GM19452 (cell line): ENCODE results near the gene ANKRD16.
"Not testable (repeated sequence)": the region's sequence is repeated elsewhere in the genome, so short reads cannot be mapped to it uniquely, and the experiment has no call there.

ENCODE experiments used
- ATAC-seq: cut with Tn5 transposase; IDR thresholded peaks from one replicate; pipeline ENCODE4 v1.9.1; 2021; ENCODE audit not compliant: unreplicated experiment

Gene ANKRD16

DNA sequence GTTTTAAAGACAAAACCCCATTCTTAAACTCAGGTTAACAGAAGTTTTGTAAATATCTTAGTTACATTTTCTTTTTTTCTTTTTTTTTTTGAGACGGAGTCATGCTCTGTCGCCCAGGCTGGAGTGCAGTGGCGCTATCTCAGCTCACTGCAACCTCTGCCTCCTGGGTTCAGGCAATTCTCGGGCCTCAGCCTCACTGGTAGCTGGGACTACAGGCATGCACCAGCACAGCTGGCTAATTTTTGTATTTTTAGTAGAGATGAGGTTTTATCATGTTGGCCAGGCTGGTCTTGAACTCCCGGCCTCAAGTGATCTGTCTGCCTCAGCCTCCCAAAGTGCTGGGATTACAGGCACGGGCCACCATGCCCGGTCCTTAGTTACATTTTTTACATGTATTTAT is 12.7 kb downstream of the ANKRD16 start:
- ATAC-seq: not testable (repeated sequence)

DNA sequence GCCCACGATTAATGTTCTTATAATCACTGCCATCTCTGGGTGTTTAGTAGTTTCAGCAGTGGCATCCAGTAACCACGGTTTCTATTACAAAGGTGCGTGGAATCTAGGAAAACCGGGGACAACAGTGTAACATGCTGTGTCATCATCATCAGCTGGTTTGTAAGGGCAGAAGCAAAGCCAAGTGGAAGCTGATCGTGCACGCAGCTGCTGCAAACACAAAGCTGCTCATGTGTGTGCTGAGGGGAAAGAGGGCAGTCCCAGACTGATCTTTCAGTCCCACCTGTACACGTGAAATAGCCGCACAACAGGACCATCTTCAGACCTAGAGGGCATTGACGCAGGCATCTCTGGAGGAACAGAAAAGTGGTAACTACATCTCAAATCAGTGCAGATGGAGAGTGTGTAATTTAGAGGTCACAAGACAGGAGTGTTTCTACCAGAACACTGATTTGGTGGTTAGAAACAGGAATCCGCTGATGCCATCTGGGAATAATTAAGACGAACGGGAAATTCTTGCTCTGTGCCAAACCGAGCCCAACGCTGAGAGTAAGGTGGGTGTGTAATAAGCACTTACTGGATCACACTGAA is 13.4 kb downstream of the ANKRD16 start:
- ATAC-seq: no peak

DNA sequence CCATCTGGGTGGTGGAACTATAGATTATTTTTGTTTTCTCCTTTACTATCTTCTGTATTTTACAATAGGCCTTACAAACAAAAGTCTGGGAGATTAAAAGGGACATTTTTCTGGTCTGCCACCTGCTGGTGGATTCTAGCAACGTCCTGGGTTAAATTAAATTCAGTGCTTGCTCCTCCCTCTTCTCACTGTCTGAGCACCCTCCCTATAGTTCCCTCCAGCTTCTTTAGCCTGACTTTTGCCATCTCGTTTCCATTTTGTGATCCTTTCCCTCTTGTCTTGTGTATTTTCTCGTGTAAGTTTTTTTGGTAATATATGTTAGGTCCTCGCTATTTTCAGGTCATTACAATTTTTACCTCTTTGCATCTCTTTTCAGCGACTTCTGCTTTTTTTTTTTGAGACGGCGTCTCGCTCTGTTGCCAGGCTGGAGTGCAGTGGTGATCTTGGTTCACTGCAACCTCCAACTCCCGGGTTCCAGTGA is 16.1 kb downstream of the ANKRD16 start:
- ATAC-seq: peak; percentile 84

DNA sequence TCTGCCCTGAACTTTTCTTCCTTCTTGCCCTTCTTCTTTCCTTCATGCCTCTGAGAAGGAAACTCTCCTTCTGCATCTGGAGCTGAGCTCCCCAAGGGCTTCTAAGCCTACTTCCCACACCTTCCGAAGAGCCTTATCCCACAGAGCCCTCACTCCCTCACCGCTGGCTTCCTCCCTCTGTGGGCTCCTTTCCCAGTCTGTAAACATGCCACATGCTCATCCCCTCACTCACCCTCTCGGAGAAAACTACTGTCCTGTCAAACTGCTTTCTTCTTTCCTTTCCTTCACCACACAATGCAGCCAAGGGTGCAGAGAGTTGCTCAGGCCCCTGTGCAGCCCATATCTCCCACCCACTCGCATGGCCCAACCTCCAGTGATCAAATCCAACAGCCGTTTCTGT is 18.1 kb downstream of the ANKRD16 start:
- no peak for ATAC-seq

DNA sequence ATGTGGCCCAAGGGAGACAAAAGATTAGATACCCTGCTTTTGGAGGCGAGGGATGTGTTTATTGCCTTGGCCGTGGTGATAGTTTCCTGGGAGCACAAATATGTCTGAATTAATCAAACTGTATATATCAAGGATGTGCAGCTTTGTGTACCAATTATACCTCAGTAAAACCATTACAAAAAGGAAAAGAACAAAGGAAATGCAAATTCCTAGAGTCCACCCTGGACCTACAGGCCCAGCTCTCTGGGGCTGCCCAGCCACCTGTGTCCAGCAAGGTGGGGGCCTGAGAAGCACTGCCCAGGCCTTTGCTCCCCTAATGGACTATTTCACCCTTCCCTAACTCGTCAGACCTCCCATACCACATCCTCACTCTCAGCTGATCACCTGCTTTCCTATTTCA is 20.5 kb downstream of the ANKRD16 start:
- no peak for ATAC-seq

DNA sequence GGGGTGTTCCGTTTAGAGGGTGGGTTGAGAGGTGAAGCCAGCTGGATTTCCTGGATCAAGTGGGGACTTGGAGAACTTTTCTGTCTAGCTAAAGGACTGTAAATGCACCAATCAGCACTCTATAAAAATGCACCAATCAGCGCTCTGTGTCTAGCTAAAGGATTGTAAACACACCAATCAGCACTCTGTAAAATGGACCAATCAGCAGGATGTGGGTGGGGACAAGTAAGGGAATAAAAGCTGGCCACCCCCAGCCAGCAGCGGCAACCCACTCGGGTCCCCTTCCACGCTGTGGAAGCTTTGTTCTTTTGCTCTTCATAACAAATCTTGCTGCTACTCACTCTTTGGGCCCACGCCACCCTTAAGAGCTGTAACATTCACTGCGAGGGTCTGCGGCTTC is 21.3 kb downstream of the ANKRD16 start:
- not testable (repeated sequence) for ATAC-seq

DNA sequence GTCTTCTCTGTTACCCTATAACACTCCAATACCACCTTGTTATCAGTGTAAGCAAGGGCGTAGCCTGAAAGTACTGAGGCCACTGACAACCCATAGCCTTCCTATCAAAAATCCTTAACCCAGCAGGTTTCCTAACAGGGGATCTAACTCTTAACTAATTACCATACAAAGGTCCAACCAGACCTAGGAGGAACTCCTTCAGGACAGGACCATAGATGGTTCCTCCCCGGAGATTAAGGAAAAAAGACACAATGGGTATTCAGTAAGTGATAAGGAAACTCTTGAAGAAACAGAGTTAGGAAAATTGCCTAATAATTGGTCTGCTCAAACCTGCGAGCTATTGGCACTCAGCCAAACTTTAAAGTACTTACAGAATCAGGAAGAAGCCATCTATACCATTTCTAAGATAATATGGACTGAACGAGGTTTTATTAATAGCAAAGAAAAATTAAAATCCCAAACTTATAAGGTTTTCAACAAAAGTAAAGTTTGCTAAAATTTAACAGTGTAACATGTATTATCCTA is 22.5 kb downstream of the ANKRD16 start:
- not testable (repeated sequence) for ATAC-seq

DNA sequence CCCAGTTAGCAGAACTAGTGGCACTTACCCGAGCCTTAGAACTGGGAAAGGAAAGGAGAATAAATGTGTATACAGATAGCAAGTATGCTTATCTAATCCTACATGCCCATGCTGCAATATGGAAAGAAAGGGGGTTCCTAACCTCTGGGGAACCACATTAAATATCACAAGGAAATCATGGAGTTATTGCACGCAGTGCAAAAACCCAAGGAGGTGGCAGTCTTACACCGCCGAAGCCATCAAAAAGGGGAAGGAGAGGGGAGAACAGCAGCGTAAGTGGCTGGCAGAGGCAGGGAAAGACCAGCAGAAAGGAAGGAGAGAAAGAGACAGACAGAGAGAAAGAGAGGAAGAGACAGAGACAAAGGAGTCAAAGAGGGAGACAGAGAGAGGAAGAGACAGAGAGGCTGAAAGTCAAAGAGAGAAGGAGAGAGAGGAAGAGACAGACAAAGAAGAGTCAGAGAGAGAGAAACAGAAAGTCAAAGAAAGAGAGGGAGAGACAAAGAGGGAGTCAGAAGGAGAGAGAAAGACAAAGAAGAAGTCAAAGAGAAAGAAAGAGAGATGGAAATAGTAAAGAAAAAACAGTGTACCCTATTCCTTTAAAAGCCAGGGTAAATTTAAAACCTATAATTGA is 23.1 kb downstream of the ANKRD16 start:
- not testable (repeated sequence) for ATAC-seq

DNA sequence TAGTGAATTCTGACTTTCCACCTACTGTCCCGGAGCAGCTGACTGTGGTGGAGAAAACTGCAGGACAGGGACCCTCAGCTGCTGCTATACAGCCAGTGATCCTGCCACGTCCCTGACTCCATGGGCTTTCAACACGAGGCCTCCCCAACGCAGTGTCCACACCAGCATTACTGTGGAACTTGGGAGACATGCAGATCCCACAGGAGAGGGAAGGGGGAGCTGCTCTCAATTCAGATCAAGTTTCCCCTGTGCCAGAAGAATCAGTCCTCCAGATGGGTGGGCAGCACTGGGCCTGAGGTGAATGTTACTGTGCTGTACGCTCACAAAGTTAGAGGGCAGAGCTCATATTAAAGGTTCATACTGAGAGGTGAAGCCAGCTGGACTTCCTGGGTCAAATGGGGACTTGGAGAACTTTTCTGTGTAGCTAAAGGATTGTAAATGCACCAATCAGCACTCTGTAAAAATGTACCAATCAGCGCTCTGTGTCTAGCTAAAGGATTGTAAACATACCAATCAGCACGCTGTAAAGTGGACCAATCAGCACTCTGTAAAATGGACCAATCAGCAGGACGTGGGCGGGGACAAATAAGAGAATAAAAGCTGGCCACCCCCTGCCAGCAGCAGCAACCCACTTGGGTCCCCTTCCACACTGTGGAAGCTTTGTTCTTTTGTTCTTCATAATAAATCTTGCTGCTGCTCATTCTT is 26.6 kb downstream of the ANKRD16 start:
- not testable (repeated sequence) for ATAC-seq

DNA sequence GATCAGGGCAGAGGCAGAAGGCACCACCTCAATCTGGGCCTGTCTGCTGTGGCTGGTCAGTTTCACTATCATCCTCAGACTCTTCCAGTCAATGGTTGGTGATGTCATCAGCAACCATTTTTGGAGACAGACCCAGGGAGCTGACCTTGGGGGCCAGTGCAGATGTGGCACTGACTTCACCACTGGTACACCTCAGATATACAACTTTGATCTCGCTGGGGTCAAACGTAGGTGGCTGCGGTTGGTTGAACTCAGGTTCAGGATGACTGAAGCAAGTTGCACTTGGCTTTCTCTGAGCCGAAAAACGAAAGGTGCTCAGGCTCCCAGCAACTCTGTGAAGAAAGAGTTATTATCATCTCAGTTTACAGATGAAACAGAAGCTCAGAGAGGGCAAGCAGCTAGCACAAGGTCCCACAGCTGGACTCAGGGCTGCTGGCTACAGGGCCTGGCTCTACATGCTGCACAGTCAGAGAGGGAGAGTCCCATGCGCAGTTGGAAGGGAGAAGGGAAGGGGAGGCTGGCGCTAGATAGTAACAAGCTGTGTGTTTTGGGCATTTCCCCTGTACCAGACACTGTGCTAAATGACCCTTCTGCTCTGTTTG is 27.2 kb downstream of the ANKRD16 start:
- ATAC-seq: peak; percentile 98

DNA sequence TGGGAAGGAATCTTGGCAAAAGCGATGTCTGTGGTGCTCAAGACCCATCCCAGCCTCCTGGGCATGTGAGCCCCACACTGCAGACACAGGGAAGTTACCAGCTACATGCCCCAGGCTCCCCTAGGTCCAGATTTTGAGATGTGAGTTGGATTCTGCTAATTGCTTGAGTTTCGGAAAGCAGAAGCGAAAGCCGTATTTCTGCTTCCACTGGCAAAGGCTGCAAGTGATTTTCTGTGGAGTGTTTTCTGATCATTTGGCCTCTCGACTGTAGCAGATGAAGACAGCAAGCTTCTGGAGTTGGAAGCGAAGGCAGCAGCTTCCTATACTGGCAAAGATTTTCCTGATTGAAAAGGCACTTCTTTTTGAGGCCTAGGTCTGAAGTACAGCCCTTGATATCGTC is 29.6 kb downstream of the ANKRD16 start:
- no peak for ATAC-seq

DNA sequence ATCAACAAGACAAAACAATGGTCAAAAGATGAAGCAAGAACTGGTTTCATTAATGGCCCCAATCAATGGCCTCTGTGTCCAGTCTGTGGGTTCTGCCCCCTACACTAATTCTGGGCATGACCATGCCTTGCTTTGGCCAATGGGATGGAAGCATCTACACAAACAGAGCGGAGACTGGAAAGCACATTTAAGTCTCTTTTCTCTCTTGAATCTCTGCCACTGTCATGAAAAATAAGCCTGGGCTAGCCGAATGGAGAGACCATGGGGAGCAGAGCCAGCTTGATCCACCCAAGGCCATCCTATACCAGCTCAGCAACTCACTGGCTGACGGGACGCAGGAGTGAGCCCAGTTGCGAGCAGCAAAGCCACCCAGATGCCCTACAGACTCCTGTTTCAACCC is 30.9 kb downstream of the ANKRD16 start:
- no peak for ATAC-seq

DNA sequence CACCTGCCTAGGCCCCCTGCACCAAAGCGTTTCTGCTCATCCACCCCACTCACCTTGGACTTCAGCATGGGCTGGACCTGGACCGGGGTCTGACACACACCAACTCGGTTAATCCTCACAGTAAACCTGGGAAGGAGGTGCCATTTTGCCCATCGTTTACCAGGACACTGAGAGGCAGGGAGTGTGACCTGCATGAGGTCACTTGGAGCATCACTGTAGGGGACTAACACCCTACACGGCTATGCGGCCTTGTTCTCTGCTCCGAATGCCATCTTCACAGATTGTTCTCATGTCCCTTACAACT is 33.0 kb downstream of the ANKRD16 start:
- ATAC-seq: no peak

DNA sequence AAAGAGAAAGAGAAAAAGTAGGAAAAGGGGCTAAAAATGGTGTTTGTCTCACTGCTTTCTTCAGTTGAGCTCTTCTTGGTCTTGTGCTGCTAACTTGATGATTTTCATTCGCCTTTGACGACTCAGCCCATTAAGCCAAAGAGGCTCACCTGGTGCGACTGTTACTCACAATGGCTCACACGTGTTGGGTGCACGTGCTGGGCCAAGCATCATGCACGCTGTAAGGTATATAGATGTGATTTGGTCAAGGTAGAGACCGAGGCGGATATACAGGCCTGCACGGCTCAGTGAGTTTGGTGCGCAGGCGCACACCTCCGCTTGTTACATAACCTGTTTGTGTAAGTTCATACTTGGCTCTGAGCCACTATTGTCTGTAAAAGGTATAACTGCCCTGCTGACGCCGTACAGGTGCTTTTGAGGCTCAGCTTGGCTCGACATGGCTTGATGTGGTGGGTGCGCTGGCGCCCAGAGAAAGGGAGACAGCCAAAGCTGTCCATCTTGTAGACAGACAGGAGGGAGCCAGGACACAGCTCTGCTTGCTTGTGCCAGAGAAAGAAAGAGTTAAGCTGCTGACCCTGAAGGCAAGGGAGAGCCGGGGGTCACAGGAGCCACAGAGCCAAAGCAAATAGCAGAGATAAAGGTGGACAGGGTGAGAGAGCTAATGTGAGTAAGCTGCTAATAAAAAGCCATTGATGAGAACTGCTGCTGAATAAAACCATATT is 33.6 kb downstream of the ANKRD16 start:
- ATAC-seq: no peak

DNA sequence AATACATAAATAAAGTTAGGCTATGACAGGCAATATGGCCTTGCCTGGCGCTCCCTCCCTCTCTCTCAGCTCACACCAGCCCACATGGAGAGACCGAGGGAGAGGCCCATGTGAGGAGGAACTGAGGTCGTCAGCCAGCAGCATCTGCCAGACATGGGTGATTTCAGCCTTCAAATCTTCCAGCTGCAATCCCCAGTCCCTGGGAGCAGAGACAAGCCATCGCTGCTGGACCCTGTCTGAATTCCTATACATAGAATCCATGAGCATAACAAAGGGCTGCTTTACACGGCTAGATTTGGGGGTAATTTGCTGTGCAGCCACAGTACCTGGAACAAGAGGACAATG is 35.6 kb downstream of the ANKRD16 start:
- ATAC-seq: no peak

DNA sequence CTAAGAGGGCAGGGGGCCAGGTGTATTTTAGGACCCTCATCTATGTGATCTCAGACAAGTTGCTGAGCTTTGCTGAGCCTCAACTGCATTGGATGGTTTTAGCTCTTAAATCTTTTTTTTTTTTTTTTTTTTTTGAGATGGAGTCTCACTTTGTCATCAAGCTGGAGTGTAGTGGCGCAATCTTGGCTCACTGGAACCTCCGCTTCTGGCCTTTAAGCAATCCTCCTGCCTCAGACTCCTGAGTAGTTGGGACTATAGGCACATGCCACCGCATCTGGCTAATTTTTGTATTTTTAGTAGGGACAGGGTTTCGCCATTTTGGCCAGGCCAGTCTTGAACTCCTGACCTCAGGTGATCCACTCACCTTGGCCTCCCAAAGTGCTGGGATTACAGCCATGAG is 43.0 kb downstream of the ANKRD16 start:
- not testable (repeated sequence) for ATAC-seq

DNA sequence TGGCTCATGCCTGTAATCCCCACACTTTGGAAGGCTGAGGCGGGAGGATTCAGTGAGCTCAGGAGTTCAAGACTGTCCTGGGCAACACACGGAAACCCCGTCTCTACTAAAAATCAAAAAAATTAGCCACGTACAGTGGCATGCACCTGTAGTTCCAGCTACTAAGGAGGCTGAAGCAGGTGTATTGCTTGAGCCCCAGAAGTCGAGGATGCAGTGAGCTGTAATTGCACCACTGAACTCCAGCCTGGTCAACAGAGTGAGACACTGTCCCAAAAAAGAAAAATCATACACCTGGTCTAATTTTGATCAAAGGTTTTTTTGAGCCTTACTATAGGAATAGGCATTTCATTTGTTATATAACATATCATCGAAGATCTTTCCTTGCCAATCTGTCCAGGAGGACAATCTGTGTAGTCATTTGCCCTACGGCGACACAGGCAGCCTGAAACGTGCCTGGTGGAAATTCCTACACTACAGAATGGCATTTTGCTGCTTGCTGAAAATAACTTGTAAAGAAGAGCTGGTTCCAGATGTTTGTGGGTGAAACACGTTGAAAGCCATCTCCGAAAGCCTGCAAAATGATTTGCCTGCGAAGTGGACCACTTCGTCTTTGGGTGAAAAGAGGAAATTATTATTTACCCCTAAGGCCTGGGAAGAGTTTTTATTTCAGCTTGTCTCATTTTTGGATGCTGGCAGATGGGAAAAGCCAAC is 45.2 kb downstream of the ANKRD16 start:
- ATAC-seq: no peak

DNA sequence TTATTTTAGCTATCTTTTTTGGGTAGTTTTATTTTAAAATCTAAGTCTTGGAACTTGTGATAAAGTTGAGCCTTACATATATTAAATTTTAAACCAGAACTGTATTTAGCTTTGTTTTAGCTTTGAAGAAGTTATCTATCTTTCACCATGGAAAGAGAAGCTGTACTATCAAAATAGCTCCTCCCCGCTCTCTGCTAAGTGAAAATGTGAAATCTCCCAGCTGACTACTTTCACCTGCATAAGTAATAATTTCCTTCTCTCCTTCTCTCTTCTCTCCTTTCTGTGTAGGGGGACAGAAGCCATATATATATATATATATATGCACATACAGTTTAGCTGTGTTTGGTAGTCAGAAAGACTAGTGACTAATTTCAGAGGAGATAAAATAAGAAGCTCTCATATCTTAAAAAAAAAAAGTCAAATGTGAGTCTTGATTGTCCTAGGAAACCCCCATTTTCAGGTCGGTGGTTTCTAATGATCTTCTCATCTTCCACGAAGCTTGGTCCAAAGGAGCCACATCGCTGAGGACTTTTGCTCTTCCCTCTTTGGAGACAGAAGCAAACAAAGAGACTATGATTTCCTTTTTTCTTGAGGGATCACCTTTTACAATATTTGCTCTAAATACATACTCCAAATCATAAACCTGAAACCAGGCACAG is 45.9 kb downstream of the ANKRD16 start:
- ATAC-seq: no peak

DNA sequence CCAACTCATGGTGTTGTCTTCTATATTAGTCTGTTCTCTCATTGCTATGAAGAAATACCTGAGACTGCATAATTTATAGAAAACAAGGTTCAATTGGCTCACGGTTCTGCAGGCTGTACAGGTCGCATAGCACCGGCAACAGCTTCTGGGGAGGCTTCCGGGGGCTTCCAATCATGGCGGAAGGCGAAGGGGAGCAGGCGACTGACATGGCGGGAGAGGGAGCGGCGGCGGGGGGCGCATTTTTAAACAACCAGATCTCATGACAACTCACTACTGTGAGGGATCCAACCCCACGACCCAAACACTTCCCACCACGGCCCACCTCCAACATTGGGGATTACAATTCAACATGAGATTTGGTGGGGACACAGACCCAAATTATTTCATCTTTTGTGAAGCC is 47.7 kb downstream of the ANKRD16 start:
- ATAC-seq: no peak
